ENCODE measurements around the gene EFHD2.
"Not testable (repeated sequence)": the region's sequence is repeated elsewhere in the genome, so short reads cannot be mapped to it uniquely, and the experiment has no call there.

Gene EFHD2

DNA sequence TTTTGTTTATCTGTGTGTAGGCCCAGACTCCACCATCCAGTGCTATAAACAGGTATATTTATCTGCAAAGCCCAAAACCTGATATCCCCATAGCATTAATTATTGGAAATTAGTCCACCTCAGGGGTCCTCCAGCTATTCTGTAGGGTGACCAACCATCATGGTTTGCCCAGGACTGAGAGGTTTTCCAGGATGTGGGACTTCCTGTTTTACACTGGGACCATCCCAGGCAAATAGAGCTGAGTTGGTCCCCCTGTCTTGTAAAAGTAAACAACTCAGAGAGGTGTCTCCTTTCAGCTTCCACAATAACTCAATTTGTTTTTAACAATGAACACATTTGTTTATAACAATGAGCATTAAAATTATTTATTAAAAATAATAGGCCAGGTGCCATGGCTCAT is 58.5 kb downstream of the EFHD2 start:
- no peak for DNase-seq (ENCODE audit: extremely low read depth, low read depth)
- no peak overlapping the region for H3K4me3 ChIP-seq (replicated peaks; ENCODE audit: low read depth, low read length)
- no peak for TF ChIP-seq CTCF (IDR thresholded peaks at IDR 0.05; ENCODE audit: low read depth, low read length, missing control alignments)

- DNase-seq (ENCODE audit: extremely low read depth, low read depth) = no peak
- H3K4me3 ChIP-seq (replicated peaks; ENCODE audit: low read depth, low read length) = no peak overlapping the region
- TF ChIP-seq CTCF (IDR thresholded peaks at IDR 0.05; ENCODE audit: low read depth, low read length, missing control alignments) = no peak
Observed at GRCh38 chr1:15469361-15469760, 59.7 kb downstream of the EFHD2 start.

GRCh38 chr1:15469821-15470448 is 60.2 kb downstream of the EFHD2 start:
- not testable (repeated sequence) for DNase-seq (ENCODE audit: extremely low read depth, low read depth); H3K4me3 ChIP-seq (replicated peaks; ENCODE audit: low read depth, low read length)

DNA sequence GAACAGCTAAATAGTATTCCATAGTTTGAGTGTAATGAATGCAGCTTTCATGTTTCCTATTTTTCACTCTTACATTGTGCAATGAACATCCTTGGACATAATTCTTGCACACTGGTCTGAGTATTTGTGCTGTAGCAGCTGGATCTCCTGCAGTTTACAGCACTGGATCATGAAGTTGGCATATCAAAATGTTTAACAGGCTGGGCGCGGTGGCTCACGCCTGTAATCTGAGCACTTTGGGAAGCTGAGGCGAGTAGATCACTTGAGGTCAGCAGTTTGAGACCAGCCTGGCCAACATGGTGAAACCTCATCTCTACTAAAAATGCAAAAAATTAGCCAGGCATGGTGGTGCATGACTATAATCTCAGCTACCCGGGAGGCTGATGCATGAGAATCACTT is 61.4 kb downstream of the EFHD2 start:
- DNase-seq (ENCODE audit: extremely low read depth, low read depth) = not testable (repeated sequence)

GRCh38 chr1:15471723-15472122 is 62.0 kb downstream of the EFHD2 start:
- DNase-seq (ENCODE audit: extremely low read depth, low read depth); H3K4me3 ChIP-seq (replicated peaks; ENCODE audit: low read depth, low read length): not testable (repeated sequence)

More for the DNA sequence above, 61.4 kb downstream of the EFHD2 start:
- H3K4me3 ChIP-seq (replicated peaks; ENCODE audit: low read depth, low read length) = not testable (repeated sequence)

GRCh38 chr1:15472587-15472986 is 62.9 kb downstream of the EFHD2 start:
- no peak overlapping the region for H3K4me3 ChIP-seq (replicated peaks; ENCODE audit: low read depth, low read length)
- no peak for TF ChIP-seq CTCF (IDR thresholded peaks at IDR 0.05; ENCODE audit: low read depth, low read length, missing control alignments)
- DNase-seq (ENCODE audit: extremely low read depth, low read depth) = no peak

DNA sequence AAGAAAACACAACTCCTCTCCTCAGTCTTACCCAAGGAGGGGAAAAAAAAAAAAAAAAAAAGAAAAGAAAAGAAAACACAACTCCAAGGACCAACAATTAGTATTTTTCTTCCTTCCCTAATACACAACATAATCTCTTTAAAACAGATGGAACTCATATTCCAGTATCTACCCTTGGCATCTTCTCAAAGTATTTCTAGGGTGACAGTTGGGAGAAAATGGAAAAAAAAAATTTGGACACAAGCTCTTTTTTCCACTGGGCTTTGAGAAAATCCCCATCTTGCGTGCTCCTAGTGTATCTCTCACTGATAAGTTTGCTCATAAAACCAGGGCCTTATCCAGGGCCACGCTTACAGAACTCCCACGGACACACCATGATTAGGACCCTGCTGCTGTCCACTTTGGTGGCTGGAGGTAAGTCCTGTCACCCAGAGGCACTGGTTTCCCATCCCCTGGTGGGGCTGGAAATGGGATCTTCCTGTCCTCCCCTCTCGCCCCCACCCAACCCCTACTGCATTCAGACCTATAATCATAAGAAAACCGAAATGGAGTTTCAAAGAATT is 66.1 kb downstream of the EFHD2 start, which contains the start of gene CELA2B:
Gene CELA2B, plus strand, starts transcription at position 353 of the 563 bp plus-strand sequence. Its CDS starts 22 bp downstream, at position 375.
- no peak for DNase-seq (ENCODE audit: extremely low read depth, low read depth)
- no peak for TF ChIP-seq CTCF (IDR thresholded peaks at IDR 0.05; ENCODE audit: low read depth, low read length, missing control alignments)
- no peak within 1 kb of the TSS for H3K4me3 ChIP-seq (replicated peaks; ENCODE audit: low read depth, low read length)

DNA sequence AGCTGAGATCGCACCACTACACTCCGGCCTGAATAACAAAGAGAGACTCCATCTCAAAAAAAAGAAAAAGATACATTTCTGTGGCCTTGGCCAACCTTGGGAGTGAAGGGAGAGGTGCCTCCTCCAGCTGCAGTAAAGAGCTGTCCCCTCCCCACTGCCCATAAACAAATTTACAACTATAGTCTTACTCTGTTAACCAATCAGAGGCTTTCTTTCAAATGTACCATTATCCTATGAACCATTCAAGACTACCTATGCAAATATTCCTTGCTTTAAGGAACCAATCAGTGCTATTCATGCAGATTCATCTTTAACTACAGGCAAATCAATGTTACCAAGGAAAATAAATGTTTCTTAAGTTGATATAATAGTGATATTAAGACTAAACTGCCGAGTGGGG is 67.2 kb downstream of the EFHD2 start:
- TF ChIP-seq CTCF (IDR thresholded peaks at IDR 0.05; ENCODE audit: low read depth, low read length, missing control alignments) = no peak
- H3K4me3 ChIP-seq (replicated peaks; ENCODE audit: low read depth, low read length) = no peak overlapping the region
- no peak for DNase-seq (ENCODE audit: extremely low read depth, low read depth)
